OCI-LY1 (cell line): ENCODE results near the gene TCP11L2.

Experiments
- H2AFZ ChIP-seq: fragments of 200-600 bp; sonication (generic), shearing (Covaris generic); 2 replicates; pipeline ENCODE4 v1.6.0; 2014; ENCODE audit warnings: antibody characterized with exemption, mild to moderate bottlenecking, low read length
- H3F3A ChIP-seq: fragments of 200-600 bp; sonication (generic), shearing (Covaris generic); 2 replicates; pipeline ENCODE4 v1.6.0; 2014; ENCODE audit warnings: mild to moderate bottlenecking, antibody characterized with exemption, low read length, moderate library complexity; ENCODE audit not compliant: insufficient read depth
- H3K27ac ChIP-seq: fragments of 200-600 bp; sonication (generic); 2 replicates; pipeline ENCODE4 v1.5.1; 2014; ENCODE audit warnings: low read length, mixed run types, mild to moderate bottlenecking, low read depth; ENCODE audit not compliant: poor library complexity, severe bottlenecking
- H3K27me3 ChIP-seq: fragments of 200-600 bp; sonication (generic); 2 replicates; pipeline ENCODE4 v1.6.0; 2014; ENCODE audit warnings: antibody characterized with exemption, mild to moderate bottlenecking, low read length, moderate library complexity; ENCODE audit not compliant: insufficient read depth
- H3K36me3 ChIP-seq: fragments of 200-600 bp; sonication (generic); 2 replicates; pipeline ENCODE4 v1.6.1; 2014; ENCODE audit warnings: mild to moderate bottlenecking, antibody characterized with exemption, low read length, moderate library complexity, mixed read lengths; ENCODE audit not compliant: insufficient read depth
- H3K4me1 ChIP-seq: fragments of 200-600 bp; sonication (generic); 2 replicates; pipeline ENCODE4 v1.5.1; 2014; ENCODE audit warnings: mild to moderate bottlenecking, low read length, moderate library complexity; ENCODE audit not compliant: insufficient read depth, severe bottlenecking
- H3K4me2 ChIP-seq: fragments of 200-600 bp; sonication (generic), shearing (Covaris generic); 2 replicates; pipeline ENCODE4 v1.6.1; 2014; ENCODE audit warnings: low read length
- H3K4me3 ChIP-seq: fragments of 200-600 bp; sonication (generic); 2 replicates; pipeline ENCODE4 v1.5.1; 2014; ENCODE audit warnings: low read length, low read depth, mild to moderate bottlenecking, mixed read lengths; ENCODE audit not compliant: poor library complexity, severe bottlenecking
- H3K79me2 ChIP-seq: fragments of 200-600 bp; shearing (Covaris generic); 2 replicates; pipeline ENCODE4 v1.6.1; 2016; ENCODE audit warnings: mixed run types, low read length, mixed read lengths; ENCODE audit not compliant: insufficient read depth
- H3K9ac ChIP-seq: fragments of 200-600 bp; sonication (generic), shearing (Covaris generic); 2 replicates; pipeline ENCODE4 v1.6.1; 2014; ENCODE audit warnings: mild to moderate bottlenecking, low read length, mixed read lengths
- H3K9me2 ChIP-seq: fragments of 200-600 bp; sonication (generic), shearing (Covaris generic); 2 replicates; pipeline ENCODE4 v1.6.1; 2014; ENCODE audit warnings: low read depth, mild to moderate bottlenecking, low read length, mixed read lengths
- H3K9me3 ChIP-seq: fragments of 200-600 bp; shearing (Covaris generic); 2 replicates; pipeline ENCODE4 v1.6.1; 2014; ENCODE audit warnings: low read length, mixed read lengths
- H4K20me1 ChIP-seq: fragments of 200-600 bp; sonication (generic), shearing (Covaris generic); 2 replicates; pipeline ENCODE4 v1.6.0; 2016; ENCODE audit warnings: mild to moderate bottlenecking, low read length; ENCODE audit not compliant: insufficient read depth
- EZH2 ChIP-seq: fragments of 200-600 bp; sonication (generic), shearing (Covaris generic); IDR thresholded peaks from 2 replicates; pipeline ENCODE4 v1.8.0; 2017; ENCODE audit warnings: borderline replicate concordance, mixed run types, mild to moderate bottlenecking, antibody characterized with exemption, low read length, moderate library complexity, mixed read lengths
- TF ChIP-seq, protein P1 (sequence below): fragments of 200-600 bp; sonication (generic), shearing (Covaris generic); IDR thresholded peaks from 2 replicates; pipeline ENCODE4 v1.5.1; 2017; ENCODE audit warnings: mild to moderate bottlenecking, antibody characterized with exemption, low read length, moderate library complexity, mixed read lengths

The TCP11L2 gene

DNA sequence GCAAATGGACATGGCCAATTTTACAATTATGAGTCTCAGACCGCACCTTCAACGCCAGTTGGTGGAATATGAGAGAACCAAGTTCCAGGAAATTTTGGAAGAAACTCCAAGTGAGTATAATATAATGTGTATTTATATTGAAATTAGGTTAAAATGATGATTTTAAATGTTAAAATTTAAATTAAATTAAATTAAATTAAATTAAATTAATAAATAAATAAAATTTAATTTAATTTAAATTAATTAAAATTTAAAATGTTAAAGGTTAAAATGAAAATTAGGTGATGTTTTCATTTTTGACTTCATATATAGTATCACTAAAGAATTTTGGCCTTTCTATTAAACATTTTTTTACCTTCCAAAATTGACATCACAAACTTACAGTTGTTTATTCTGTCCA is 21.0 kb downstream of the TCP11L2 start:
- Histone ChIP-seq H3K4me2 (no peak overlapping the region), H3K27me3 (no peaks in the 10 kb centered on the region), H3K9ac (no peak overlapping the region), H3K79me2 (no peaks in the 10 kb centered on the region), H3K4me1 (no peaks in the 10 kb centered on the region), H3K9me3 (no peaks in the 10 kb centered on the region), H3F3A (no peaks in the 10 kb centered on the region), H4K20me1 (no peaks in the 10 kb centered on the region), H3K27ac (no peak overlapping the region), H3K36me3 (peaks cover 30% of the 10 kb centered on the region), H3K4me3 (no peak overlapping the region), H2AFZ (no peak overlapping the region), H3K9me2 (no peaks in the 10 kb centered on the region)
- TF ChIP-seq, protein P1, sequence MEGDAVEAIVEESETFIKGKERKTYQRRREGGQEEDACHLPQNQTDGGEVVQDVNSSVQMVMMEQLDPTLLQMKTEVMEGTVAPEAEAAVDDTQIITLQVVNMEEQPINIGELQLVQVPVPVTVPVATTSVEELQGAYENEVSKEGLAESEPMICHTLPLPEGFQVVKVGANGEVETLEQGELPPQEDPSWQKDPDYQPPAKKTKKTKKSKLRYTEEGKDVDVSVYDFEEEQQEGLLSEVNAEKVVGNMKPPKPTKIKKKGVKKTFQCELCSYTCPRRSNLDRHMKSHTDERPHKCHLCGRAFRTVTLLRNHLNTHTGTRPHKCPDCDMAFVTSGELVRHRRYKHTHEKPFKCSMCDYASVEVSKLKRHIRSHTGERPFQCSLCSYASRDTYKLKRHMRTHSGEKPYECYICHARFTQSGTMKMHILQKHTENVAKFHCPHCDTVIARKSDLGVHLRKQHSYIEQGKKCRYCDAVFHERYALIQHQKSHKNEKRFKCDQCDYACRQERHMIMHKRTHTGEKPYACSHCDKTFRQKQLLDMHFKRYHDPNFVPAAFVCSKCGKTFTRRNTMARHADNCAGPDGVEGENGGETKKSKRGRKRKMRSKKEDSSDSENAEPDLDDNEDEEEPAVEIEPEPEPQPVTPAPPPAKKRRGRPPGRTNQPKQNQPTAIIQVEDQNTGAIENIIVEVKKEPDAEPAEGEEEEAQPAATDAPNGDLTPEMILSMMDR, result no peak
- TF ChIP-seq EZH2, result no peak

DNA sequence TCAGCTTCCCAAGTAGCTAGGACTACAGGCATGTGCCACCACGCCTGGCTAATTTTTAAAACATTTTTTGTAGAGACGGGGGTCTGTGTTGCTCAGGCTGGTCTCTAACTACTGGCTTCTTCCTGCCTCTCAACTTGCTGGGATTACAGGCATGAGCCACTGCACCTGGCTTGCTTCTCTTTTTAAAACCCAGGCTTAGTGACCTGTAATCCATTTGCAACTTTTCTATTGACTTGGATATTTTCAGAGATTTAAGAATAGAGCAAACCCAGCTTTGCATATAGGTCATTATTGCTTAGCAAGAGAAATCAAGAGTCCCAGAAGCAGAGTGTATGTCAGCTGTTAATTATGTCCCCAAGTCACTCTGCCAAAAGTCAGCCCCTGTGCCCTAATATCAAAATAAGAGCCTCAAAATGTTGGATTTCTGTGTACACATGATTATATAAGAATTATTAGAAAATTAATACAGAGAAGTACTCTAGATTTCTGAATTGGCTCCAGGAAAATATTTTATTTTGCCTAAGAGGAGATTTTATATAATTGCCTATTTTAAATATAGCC is 24.9 kb downstream of the TCP11L2 start:
- H3K4me2 ChIP-seq, result no peak overlapping the region
- H3K4me1 ChIP-seq, result no peaks in the 10 kb centered on the region
- no peak overlapping the region for H3K9ac ChIP-seq
- no peaks in the 10 kb centered on the region for H3F3A ChIP-seq
- H3K4me3 ChIP-seq, result no peak overlapping the region
- no peaks in the 10 kb centered on the region for H4K20me1 ChIP-seq
- no peaks in the 10 kb centered on the region for H3K9me2 ChIP-seq
- no peak overlapping the region for H2AFZ ChIP-seq
- TF ChIP-seq EZH2, result no peak
- TF ChIP-seq, protein P1, result no peak
- peaks cover 28% of the 10 kb centered on the region for H3K36me3 ChIP-seq
- H3K27me3 ChIP-seq, result no peaks in the 10 kb centered on the region
- no peaks in the 10 kb centered on the region for H3K79me2 ChIP-seq
- H3K27ac ChIP-seq, result no peak overlapping the region
- no peaks in the 10 kb centered on the region for H3K9me3 ChIP-seq

DNA sequence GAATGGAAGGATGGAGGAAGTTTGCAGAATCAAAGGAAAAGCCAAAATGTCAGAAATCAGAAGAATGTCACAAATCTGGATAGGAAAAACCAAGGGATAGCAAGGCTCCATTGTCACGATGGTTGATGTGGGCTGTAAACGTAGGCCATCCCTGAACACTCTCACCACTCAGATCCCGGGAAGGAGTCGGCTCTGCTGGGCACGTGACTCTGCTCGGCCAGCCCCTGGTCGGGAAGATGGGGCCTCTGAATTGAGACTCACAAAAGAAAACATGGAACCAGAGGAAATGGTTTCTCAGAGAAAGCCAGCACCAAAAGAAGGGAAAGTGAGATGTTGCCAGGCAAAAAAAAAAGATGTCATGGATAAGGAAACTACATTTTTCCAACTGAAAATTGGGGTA is 26.2 kb downstream of the TCP11L2 start:
- no peaks in the 10 kb centered on the region for H3K9me3 ChIP-seq
- TF ChIP-seq, protein P1, result no peak
- no peak for TF ChIP-seq EZH2
- no peaks in the 10 kb centered on the region for H3K27me3 ChIP-seq
- H3K9ac ChIP-seq, result no peak overlapping the region
- H4K20me1 ChIP-seq, result no peaks in the 10 kb centered on the region
- no peak overlapping the region for H2AFZ ChIP-seq
- H3K4me1 ChIP-seq, result no peaks in the 10 kb centered on the region
- no peaks in the 10 kb centered on the region for H3K9me2 ChIP-seq
- no peak overlapping the region for H3K27ac ChIP-seq
- H3F3A ChIP-seq, result no peaks in the 10 kb centered on the region
- no peak overlapping the region for H3K4me2 ChIP-seq
- H3K79me2 ChIP-seq, result no peaks in the 10 kb centered on the region
- no peak overlapping the region for H3K4me3 ChIP-seq
- peaks cover 24% of the 10 kb centered on the region for H3K36me3 ChIP-seq
